K562 (cell line): ENCODE data around the gene RPS19BP1. TPM values are rescaled to one million over a fixed set of nuclear protein-coding genes. Genes with fewer than 3 reads are reported as not detected.
A peak's percentile ranks its signal among the peaks of the same experiment; 100 is the strongest.

Experiments used
- FOS ChIP-seq: IDR thresholded peaks from 3 replicates; pipeline ENCODE4 v1.6.1; 2011; ENCODE audit not compliant: insufficient read length; ENCODE audit errors: extremely low read depth
- GABPB1 ChIP-seq: sonication (generic); formaldehyde crosslinking; IDR thresholded peaks from 2 replicates; pipeline ENCODE4 v1.8.0; 2022; ENCODE audit warnings: mild to moderate bottlenecking, missing genetic modification reagents
- NRF1 ChIP-seq, 2 experiments: fragments of 450-650 bp; IDR thresholded peaks in 1 of 2; conservative IDR thresholded peaks in 1 of 2; 2 replicates each; pipeline ENCODE4 v1.6.1; 2014; ENCODE audit warnings: mild to moderate bottlenecking in 2 of 2
- RAD21 ChIP-seq, 2 experiments: fragments of 250-450 bp in 1 of 2; fragments of 450-650 bp in 1 of 2; sonication (Bioruptor Pico) in 1 of 2; formaldehyde crosslinking in 1 of 2; IDR thresholded peaks in 1 of 2; conservative IDR thresholded peaks in 1 of 2; 2 replicates each; pipeline versions ENCODE4 v1.4.0 to v1.8.0; 2020 to 2022; ENCODE audit warnings: mild to moderate bottlenecking in 2 of 2, moderate library complexity in 1 of 2
- SMAD2 ChIP-seq: fragments of 150-350 bp; IDR thresholded peaks from 2 replicates; pipeline ENCODE4 v1.6.1; 2014; ENCODE audit warnings: low read depth, mild to moderate bottlenecking, low read length
- SP2 ChIP-seq: IDR thresholded peaks from 2 replicates; pipeline ENCODE4 v1.6.1; 2011; ENCODE audit warnings: mild to moderate bottlenecking, low read depth, low read length, moderate library complexity; ENCODE audit not compliant: poor library complexity, severe bottlenecking; ENCODE audit errors: extremely low read depth
- USF1 ChIP-seq: sonication (generic); formaldehyde crosslinking; IDR thresholded peaks from 2 replicates; pipeline ENCODE4 v1.9.0; 2022; ENCODE audit warnings: mild to moderate bottlenecking, missing genetic modification reagents
- XRCC4 ChIP-seq: IDR thresholded peaks from one replicate; pipeline ENCODE4 v1.6.1; 2011; ENCODE audit not compliant: insufficient read depth, insufficient read length; ENCODE audit errors: extremely low read depth
- polyA plus RNA-seq, 8 experiments: library from polyadenylated mRNA; depleted of rRNA in 4 of 8; stranded (reverse) in 5 of 8; unstranded in 3 of 8; fragments of >200 nt; fragmentation: Nextera tagmentation in 2 of 8; fragmentation: Illumina TruSeq in 1 of 8; extraction: Ambion mirVana in 2 of 8; extraction: Trizol in 1 of 8; gene quantifications; 2 replicates each; pipeline versions ENCODE4 v1.2.1 to v1.2.3, GENCODE V29; 2011 to 2014; ENCODE audit warnings: inconsistent platforms in 1 of 8, missing spikeins in 1 of 8
- total RNA-seq, 7 experiments: library from RNA; depleted of rRNA in 6 of 7; stranded (reverse); fragments of >200 nt in 6 of 7; fragmentation: Illumina TruSeq in 2 of 7; extraction: Trizol in 2 of 7; gene quantifications; 2 replicates each; pipeline versions ENCODE4 v1.2.1 to v1.2.3, GENCODE V29; 2011 to 2021; ENCODE audit warnings: low replicate concordance in 1 of 7
- TF ChIP-seq, protein P1 (sequence below): fragments of 200-600 bp; sonication (generic); IDR thresholded peaks from one replicate; pipeline ENCODE4 v1.6.1; 2012; ENCODE audit warnings: mild to moderate bottlenecking, low read depth, low read length, inconsistent platforms
- TF ChIP-seq, protein P2 (sequence below): IDR thresholded peaks from 2 replicates; pipeline ENCODE4 v1.6.1; 2016; ENCODE audit warnings: missing genetic modification characterization, missing compliant biosample characterization
- TF ChIP-seq, protein P3 (sequence below), 2 experiments: IDR thresholded peaks; 2 replicates each; pipeline ENCODE4 v1.6.1; 2011; ENCODE audit warnings: borderline replicate concordance in 1 of 2, control low read depth in 1 of 2, low read depth in 1 of 2, low read length in 1 of 2, mild to moderate bottlenecking in 1 of 2, mixed read lengths in 1 of 2, moderate library complexity in 1 of 2; ENCODE audit not compliant: insufficient read depth in 1 of 2, insufficient read length in 1 of 2, poor library complexity in 1 of 2, severe bottlenecking in 1 of 2; ENCODE audit errors: extremely low read depth in 1 of 2

The RPS19BP1 gene
- total and polyA plus RNA-seq, 9 of the 15 experiments (the other 6 are each of a cell fraction or from before 2014, with no cell fraction given) = 3.0 to 223 (median 84.3) TPM

- TF ChIP-seq, protein P1, sequence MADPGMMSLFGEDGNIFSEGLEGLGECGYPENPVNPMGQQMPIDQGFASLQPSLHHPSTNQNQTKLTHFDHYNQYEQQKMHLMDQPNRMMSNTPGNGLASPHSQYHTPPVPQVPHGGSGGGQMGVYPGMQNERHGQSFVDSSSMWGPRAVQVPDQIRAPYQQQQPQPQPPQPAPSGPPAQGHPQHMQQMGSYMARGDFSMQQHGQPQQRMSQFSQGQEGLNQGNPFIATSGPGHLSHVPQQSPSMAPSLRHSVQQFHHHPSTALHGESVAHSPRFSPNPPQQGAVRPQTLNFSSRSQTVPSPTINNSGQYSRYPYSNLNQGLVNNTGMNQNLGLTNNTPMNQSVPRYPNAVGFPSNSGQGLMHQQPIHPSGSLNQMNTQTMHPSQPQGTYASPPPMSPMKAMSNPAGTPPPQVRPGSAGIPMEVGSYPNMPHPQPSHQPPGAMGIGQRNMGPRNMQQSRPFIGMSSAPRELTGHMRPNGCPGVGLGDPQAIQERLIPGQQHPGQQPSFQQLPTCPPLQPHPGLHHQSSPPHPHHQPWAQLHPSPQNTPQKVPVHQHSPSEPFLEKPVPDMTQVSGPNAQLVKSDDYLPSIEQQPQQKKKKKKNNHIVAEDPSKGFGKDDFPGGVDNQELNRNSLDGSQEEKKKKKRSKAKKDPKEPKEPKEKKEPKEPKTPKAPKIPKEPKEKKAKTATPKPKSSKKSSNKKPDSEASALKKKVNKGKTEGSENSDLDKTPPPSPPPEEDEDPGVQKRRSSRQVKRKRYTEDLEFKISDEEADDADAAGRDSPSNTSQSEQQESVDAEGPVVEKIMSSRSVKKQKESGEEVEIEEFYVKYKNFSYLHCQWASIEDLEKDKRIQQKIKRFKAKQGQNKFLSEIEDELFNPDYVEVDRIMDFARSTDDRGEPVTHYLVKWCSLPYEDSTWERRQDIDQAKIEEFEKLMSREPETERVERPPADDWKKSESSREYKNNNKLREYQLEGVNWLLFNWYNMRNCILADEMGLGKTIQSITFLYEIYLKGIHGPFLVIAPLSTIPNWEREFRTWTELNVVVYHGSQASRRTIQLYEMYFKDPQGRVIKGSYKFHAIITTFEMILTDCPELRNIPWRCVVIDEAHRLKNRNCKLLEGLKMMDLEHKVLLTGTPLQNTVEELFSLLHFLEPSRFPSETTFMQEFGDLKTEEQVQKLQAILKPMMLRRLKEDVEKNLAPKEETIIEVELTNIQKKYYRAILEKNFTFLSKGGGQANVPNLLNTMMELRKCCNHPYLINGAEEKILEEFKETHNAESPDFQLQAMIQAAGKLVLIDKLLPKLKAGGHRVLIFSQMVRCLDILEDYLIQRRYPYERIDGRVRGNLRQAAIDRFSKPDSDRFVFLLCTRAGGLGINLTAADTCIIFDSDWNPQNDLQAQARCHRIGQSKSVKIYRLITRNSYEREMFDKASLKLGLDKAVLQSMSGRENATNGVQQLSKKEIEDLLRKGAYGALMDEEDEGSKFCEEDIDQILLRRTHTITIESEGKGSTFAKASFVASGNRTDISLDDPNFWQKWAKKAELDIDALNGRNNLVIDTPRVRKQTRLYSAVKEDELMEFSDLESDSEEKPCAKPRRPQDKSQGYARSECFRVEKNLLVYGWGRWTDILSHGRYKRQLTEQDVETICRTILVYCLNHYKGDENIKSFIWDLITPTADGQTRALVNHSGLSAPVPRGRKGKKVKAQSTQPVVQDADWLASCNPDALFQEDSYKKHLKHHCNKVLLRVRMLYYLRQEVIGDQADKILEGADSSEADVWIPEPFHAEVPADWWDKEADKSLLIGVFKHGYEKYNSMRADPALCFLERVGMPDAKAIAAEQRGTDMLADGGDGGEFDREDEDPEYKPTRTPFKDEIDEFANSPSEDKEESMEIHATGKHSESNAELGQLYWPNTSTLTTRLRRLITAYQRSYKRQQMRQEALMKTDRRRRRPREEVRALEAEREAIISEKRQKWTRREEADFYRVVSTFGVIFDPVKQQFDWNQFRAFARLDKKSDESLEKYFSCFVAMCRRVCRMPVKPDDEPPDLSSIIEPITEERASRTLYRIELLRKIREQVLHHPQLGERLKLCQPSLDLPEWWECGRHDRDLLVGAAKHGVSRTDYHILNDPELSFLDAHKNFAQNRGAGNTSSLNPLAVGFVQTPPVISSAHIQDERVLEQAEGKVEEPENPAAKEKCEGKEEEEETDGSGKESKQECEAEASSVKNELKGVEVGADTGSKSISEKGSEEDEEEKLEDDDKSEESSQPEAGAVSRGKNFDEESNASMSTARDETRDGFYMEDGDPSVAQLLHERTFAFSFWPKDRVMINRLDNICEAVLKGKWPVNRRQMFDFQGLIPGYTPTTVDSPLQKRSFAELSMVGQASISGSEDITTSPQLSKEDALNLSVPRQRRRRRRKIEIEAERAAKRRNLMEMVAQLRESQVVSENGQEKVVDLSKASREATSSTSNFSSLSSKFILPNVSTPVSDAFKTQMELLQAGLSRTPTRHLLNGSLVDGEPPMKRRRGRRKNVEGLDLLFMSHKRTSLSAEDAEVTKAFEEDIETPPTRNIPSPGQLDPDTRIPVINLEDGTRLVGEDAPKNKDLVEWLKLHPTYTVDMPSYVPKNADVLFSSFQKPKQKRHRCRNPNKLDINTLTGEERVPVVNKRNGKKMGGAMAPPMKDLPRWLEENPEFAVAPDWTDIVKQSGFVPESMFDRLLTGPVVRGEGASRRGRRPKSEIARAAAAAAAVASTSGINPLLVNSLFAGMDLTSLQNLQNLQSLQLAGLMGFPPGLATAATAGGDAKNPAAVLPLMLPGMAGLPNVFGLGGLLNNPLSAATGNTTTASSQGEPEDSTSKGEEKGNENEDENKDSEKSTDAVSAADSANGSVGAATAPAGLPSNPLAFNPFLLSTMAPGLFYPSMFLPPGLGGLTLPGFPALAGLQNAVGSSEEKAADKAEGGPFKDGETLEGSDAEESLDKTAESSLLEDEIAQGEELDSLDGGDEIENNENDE = no peak
- TF ChIP-seq GABPB1 (CRISPR knock-in tag) (no peak), NRF1 (conservative IDR thresholded peaks at IDR 0.05 in 1 of 2, IDR thresholded peaks at IDR 0.05 in 1 of 2) (peak in 1 of 2 experiments; percentile 45; a peak in 3 of 4 replicates), FOS (peak; percentile 86), USF1 (no peak), XRCC4 (no peak), SP2 (peak; percentile 42), SMAD2 (no peak), RAD21 (CRISPR knock-in tag; conservative IDR thresholded peaks at IDR 0.05 in 1 of 2, IDR thresholded peaks at IDR 0.05 in 1 of 2) (peak; percentile 56 to 57)
- TF ChIP-seq, protein P2, sequence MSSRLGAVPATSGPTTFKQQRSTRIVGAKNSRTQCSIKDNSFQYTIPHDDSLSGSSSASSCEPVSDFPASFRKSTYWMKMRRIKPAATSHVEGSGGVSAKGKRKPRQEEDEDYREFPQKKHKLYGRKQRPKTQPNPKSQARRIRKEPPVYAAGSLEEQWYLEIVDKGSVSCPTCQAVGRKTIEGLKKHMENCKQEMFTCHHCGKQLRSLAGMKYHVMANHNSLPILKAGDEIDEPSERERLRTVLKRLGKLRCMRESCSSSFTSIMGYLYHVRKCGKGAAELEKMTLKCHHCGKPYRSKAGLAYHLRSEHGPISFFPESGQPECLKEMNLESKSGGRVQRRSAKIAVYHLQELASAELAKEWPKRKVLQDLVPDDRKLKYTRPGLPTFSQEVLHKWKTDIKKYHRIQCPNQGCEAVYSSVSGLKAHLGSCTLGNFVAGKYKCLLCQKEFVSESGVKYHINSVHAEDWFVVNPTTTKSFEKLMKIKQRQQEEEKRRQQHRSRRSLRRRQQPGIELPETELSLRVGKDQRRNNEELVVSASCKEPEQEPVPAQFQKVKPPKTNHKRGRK = no peak
- TF ChIP-seq, protein P3, sequence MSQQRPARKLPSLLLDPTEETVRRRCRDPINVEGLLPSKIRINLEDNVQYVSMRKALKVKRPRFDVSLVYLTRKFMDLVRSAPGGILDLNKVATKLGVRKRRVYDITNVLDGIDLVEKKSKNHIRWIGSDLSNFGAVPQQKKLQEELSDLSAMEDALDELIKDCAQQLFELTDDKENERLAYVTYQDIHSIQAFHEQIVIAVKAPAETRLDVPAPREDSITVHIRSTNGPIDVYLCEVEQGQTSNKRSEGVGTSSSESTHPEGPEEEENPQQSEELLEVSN (IDR thresholded peaks at IDR 0.05; ENCODE audit: borderline replicate concordance in 1 of 2, extremely low read depth in 1 of 2, insufficient read depth in 1 of 2, insufficient read length in 1 of 2, low read depth in 1 of 2, low read length in 1 of 2, poor library complexity in 1 of 2, severe bottlenecking in 1 of 2) = peak in 1 of 2 experiments; percentile 17
Observed at GRCh38 chr22:39519681-39520225, 12.8 kb downstream of the RPS19BP1 start (continued).
